ENCODE measurements around the gene DMRTB1.

DNA sequence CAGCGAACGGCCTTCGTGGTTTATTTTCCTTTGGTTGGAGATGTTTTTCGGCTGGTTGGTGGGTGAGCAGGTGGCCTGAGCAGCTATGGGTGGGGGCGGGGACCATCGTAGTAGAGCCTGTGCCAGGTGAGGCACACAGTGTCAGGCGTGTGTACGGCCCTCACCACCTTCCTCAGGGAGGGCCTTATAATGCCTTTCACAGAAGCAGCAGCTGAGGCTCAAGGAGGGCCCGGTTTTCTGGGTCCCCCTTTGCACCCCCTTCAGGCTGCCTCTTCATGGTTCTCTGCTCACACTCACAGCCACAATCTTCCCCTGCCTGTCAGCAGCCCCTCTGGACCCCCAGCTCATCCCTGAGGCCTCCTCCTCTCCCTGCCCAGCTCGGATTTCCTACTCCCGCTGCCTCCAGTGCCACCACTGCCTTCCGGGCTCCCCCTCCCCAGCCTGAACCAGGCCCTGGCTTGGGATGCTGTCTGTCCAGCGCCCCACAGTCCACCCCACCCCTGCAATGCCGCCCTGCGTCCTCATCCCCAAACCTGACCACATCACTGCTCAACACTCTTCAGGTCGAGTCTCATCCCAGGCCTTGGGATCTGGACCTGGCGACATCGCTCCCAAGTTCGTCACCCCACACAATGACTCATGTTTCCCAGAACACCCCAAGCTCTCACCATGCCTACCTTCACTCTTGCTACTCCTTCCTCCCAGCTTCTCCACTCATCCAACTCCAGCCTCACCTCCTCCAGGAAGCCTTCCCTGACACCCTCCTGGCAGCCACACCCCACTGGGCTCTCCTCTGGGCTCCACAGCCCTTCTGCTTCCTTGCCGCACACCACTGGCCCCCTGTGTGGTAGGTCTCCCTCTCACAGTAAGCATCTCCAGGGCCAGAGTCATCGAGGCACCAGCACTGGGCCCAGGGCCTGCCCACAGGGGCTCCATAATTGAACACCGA lies 53.9 kb downstream of the DMRTB1 start:
- TF ChIP-seq, protein P1, sequence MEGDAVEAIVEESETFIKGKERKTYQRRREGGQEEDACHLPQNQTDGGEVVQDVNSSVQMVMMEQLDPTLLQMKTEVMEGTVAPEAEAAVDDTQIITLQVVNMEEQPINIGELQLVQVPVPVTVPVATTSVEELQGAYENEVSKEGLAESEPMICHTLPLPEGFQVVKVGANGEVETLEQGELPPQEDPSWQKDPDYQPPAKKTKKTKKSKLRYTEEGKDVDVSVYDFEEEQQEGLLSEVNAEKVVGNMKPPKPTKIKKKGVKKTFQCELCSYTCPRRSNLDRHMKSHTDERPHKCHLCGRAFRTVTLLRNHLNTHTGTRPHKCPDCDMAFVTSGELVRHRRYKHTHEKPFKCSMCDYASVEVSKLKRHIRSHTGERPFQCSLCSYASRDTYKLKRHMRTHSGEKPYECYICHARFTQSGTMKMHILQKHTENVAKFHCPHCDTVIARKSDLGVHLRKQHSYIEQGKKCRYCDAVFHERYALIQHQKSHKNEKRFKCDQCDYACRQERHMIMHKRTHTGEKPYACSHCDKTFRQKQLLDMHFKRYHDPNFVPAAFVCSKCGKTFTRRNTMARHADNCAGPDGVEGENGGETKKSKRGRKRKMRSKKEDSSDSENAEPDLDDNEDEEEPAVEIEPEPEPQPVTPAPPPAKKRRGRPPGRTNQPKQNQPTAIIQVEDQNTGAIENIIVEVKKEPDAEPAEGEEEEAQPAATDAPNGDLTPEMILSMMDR (IDR thresholded peaks at IDR 0.05), result no peak
- no peak for TF ChIP-seq POLR2A (IDR thresholded peaks at IDR 0.05)

Data from testis (tissue), 2 donors.